Measurements from ENCODE around the gene MAPT.

MAPT gene

DNA sequence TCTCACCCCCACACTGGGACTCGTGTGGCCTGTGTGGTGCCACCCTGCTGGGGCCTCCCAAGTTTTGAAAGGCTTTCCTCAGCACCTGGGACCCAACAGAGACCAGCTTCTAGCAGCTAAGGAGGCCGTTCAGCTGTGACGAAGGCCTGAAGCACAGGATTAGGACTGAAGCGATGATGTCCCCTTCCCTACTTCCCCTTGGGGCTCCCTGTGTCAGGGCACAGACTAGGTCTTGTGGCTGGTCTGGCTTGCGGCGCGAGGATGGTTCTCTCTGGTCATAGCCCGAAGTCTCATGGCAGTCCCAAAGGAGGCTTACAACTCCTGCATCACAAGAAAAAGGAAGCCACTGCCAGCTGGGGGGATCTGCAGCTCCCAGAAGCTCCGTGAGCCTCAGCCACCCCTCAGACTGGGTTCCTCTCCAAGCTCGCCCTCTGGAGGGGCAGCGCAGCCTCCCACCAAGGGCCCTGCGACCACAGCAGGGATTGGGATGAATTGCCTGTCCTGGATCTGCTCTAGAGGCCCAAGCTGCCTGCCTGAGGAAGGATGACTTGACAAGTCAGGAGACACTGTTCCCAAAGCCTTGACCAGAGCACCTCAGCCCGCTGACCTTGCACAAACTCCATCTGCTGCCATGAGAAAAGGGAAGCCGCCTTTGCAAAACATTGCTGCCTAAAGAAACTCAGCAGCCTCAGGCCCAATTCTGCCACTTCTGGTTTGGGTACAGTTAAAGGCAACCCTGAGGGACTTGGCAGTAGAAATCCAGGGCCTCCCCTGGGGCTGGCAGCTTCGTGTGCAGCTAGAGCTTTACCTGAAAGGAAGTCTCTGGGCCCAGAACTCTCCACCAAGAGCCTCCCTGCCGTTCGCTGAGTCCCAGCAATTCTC lies 132.1 kb downstream of the MAPT start:
- no peak for DNase-seq (ENCODE audit: low read depth in 1 of 2, low spot score in 1 of 2)

DNA sequence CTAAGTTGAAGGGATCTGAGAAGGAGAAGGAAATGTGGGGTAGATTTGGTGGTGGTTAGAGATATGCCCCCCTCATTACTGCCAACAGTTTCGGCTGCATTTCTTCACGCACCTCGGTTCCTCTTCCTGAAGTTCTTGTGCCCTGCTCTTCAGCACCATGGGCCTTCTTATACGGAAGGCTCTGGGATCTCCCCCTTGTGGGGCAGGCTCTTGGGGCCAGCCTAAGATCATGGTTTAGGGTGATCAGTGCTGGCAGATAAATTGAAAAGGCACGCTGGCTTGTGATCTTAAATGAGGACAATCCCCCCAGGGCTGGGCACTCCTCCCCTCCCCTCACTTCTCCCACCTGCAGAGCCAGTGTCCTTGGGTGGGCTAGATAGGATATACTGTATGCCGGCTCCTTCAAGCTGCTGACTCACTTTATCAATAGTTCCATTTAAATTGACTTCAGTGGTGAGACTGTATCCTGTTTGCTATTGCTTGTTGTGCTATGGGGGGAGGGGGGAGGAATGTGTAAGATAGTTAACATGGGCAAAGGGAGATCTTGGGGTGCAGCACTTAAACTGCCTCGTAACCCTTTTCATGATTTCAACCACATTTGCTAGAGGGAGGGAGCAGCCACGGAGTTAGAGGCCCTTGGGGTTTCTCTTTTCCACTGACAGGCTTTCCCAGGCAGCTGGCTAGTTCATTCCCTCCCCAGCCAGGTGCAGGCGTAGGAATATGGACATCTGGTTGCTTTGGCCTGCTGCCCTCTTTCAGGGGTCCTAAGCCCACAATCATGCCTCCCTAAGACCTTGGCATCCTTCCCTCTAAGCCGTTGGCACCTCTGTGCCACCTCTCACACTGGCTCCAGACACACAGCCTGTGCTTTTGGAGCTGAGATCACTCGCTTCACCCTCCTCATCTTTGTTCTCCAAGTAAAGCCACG lies 133.0 kb downstream of the MAPT start:
- no peak for DNase-seq (ENCODE audit: low read depth in 1 of 2, low spot score in 1 of 2)

DNA sequence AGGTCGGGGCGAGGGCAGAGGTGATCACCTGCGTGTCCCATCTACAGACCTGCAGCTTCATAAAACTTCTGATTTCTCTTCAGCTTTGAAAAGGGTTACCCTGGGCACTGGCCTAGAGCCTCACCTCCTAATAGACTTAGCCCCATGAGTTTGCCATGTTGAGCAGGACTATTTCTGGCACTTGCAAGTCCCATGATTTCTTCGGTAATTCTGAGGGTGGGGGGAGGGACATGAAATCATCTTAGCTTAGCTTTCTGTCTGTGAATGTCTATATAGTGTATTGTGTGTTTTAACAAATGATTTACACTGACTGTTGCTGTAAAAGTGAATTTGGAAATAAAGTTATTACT lies 133.6 kb downstream of the MAPT start:
- no peak for DNase-seq (ENCODE audit: low read depth in 1 of 2, low spot score in 1 of 2)

DNA sequence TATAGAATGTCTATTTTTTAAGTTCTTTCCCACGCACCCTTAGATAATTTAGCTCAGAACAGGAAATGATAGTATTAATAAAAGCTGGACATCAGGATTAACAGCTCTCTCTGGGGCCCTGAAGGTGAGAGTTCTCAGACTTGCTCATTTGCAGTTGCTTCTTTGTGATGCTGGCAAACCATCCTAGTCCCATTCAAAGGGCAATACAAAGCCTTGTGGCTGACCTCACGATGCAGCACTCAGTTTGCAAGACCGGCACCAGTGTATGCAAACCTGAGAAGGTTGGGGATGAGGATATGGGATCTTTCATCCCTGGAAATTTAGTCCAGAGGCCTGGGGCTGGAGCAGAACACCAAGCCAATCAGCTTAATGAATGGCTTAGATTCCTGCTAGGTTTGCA lies 134.0 kb downstream of the MAPT start:
- no peak for DNase-seq (ENCODE audit: low read depth in 1 of 2, low spot score in 1 of 2)

DNA sequence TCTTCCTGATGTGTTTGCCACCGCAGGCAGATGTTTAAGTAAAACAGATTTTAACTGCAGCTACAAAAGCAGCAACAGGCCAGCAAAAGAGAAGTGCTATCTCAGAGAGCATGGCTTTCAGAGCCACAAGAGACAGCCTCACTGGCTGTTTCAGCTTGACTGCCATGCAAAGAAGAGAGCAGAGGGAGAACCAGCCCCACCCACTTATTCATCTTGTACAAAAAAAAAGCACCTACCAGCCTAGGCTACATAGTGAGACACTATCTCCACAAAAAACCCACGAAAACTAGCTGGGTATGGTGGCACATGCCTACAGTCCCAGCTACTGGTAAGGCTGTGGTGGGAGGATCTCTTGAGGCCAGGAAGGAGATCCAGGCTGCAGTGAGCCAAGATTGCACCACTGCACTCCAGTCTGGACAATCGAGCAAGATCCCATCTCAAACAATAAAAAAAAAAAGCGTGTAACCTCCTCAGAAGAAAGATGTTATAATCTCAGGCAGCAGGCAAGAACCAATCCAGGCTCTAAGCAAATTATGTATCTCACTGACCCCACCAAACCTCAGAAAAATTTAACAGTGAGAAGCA lies 134.7 kb downstream of the MAPT start:
- DNase-seq (ENCODE audit: low read depth in 1 of 2, low spot score in 1 of 2), result no peak

DNA sequence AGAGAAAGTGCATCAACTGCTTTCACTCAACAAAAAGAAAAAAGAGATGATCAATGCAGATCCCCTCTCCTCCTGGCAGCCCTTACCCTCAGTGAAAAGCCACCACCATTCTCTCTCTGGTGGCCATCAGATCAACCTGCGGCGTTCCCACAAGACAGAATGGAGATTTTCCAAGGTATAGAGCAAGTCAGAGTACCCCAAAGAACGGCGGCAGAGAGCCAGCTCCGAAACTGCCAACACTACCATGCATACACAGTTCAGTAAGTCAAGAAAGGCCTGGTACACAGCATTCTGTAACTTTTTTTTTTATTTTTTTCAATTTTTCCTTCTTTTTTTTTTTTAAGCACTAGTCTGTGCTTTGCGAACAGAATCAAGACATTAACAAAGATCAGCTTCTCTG lies 135.3 kb downstream of the MAPT start:
- no peak for DNase-seq (ENCODE audit: low read depth in 1 of 2, low spot score in 1 of 2)

DNA sequence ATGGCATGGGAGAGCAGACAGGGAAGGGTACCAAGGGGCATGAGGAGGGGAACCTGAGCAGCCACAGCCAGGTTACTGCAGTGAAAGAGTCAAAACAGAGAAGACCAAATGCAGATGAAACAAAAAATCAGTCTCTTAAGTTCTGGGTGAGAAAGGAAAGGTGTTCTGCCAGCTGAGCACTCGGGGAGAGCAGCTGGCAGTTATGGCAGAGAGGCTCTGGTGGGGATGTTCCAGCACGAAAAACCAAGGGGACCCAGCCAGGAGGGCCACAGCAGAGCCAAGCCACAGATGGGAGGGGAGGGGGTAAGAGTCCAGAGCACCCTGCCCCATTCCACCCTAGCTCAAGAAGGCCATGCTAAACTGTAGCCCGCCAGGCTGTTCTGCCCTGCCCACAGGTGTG lies 136.4 kb downstream of the MAPT start:
- DNase-seq (ENCODE audit: low read depth in 1 of 2, low spot score in 1 of 2), result no peak

DNA sequence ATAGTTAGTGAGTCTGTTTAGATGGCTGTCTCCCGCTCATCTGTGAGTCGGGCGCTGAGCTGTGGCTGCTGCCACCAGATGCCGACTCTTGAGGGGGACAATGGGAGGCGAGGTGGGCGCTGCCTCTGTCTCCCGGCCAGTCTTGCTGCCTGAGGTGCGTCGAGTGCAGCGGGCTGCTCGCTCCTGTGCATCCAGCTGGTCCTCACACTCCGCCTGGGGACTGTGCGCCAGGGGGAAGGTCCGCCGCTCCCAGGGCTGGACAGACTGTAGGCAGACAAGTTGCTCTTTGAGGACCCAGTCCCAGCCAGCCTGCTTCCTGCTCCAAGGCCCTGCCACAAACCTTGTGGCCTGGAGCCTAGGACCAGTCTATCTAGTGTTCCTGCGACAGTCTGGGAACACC lies 137.1 kb downstream of the MAPT start:
- DNase-seq (ENCODE audit: low read depth in 1 of 2, low spot score in 1 of 2), result no peak

DNA sequence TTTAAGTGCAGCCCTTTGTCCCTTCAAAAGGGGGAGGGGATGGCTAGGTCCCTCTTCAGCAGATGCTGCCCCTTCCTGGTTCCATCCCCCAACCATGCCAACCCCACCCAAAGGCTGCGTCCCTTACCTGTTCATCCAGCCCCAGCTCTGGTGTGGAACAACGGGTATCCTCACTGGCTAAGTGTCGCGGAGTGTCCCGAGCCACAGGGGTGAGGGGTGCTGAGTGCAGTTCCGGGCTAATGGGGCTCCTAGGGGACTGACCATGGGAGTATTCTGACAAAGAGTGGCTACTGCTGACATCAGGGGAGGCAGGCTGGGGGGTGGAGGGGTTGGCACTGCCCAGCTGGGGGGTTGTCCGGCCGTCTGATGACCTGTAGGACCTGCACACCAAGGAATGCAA lies 137.6 kb downstream of the MAPT start:
- no peak for DNase-seq (ENCODE audit: low read depth in 1 of 2, low spot score in 1 of 2)

DNA sequence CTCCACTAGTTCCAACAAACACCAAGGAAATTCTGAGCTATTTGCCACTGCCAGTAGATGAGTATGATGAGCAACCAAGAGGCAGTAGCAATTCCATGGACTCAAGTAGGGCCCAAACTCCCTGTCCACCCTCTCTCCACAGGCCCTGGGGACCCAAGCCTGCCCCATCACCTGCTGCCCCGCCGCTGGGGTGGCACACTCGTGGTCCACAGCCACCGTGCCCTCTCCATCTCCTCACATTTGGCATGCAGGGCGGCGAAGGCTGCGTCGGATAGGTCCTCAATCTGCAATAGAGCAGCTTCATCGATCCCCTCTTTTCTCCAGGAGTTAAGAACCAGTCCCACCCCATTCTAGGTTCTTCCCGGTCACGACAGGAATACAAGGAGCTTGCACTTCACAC lies 138.6 kb downstream of the MAPT start:
- no peak for DNase-seq (ENCODE audit: low read depth in 1 of 2, low spot score in 1 of 2)

DNA sequence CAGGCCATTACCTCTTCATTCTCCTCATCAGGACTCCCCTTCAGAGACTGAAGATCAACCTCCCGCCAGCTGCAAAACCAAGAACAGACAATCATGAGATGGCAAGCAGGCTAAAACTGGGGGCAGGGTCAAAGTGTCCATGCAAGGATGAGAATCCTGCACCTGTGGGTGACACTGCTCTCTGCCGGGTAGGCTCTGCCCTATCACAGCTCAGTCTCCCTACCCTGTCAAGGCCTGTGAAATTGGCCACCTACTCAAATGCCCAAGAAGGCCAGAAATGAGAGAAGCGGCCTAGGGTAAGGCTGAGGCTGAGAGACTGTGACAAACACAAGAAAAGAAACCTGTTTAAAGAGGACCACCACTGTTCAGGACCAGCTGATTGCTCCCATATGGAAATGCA lies 139.0 kb downstream of the MAPT start:
- DNase-seq (ENCODE audit: low read depth in 1 of 2, low spot score in 1 of 2), result no peak

DNA sequence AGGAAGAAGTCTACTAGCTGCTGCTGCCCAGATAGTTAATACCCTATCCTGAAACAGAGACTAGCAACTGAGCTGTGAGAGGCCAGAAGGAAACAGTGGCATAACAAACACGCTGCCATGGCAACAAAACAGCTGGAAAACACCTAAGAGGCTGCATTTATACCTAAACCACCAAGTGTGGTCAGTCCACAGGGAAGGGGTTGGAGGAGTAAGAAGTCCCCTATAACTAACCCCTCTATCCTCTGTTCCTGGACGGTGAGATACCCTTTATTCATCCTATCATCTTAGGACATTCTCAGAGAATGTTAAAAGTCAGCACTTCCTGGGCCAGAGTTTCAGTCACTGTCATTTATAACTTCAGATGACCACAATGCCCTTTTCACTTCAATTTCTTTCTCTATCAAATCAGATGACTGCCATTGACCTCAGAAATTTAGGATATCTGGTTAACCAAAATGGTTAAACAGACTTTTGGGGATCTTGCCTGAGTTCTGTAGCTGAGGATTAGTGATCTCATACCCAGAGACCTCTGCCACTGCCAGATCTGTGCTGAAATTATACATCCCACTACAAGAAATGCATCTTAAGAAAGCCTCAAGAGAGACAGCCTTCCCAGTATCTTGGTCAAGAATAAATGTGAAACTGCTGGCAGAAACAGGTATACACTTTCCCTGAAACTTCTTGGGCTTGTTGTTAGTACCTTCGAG lies 140.9 kb downstream of the MAPT start:
- DNase-seq (ENCODE audit: low read depth in 1 of 2, low spot score in 1 of 2), result no peak

DNA sequence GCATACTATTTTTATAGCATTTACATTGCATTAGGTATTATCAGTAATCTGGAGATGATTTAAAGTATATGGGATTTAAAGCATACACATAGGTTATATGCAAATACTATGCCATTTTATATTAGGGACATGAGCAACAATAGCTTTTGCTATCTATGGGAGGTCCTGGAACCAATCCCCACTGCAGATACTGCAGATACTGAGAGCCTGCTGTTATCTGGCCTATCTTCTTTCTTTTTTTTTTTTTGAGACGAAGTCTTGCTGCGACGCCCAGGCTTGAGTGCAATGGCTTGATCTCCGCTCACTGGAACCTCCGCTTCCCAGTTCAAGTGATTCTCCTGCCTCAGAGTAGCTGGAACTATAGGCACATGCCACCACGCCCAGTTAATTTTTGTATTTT lies 142.1 kb downstream of the MAPT start:
- no peak for DNase-seq (ENCODE audit: low read depth in 1 of 2, low spot score in 1 of 2)

DNA sequence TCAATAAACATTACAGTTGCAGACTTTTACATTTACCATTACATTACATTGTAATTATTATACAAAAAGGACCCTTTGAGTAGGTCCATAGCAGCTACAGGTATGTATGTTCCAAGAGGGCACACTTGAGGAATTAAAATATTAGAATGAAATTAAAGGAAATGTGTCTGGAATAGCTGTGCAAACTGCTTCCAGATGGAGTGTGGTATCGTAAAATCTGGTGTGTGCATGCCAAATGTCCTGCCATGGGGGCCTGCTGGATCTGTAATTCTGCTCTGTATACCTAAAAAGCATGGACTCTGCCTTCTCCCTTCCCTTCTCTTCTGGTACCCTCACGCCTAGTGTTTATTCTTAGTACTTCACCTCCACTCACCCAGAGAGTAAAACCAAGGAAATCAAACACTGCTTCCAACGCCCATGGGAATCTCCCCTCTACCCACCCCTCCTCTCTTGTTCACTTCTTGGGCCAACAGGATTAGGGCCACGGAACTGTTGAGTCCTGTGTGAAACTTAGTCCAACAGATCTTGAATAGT lies 143.4 kb downstream of the MAPT start:
- no peak for DNase-seq (ENCODE audit: low read depth in 1 of 2, low spot score in 1 of 2)

DNA sequence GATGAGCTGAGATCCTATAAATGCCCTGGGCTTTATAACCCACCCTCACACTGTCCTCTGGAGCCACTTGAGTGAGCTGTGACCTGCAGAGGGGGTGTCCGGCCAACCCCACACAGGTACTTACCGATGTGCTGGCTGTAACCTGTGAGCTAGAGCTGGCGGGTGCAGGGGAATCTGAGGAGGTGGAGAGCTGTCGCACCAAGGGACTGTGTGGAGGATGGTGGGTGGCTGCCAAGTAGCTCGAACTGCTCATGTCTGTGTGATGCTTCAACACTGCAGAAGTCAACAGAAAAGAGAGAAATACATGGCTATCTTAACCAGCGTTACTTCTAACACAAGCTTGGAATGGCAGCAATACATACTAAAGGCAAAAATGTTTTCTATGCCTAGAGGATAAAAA lies 144.1 kb downstream of the MAPT start:
- DNase-seq (ENCODE audit: low read depth in 1 of 2, low spot score in 1 of 2), result no peak

DNA sequence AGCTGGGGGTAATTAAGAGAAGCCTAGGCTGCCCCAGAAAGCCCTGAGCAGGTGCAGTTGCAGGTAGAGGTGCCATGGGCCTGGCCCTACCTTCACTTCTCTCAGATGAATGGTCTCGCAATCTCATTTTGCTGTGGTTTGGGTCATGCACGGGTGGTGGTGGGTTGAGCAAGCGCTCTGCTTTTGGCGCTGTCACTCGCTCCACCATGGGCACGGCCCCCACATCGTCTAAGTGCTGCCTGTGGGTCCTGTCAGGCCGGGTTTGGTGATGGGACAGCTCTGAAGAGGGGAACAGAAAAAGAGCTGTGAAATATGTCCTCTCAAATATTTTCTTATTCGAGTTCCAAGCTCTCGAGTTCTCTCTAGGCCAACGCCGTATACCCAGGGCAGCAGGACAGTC lies 144.6 kb downstream of the MAPT start:
- DNase-seq (ENCODE audit: low read depth in 1 of 2, low spot score in 1 of 2), result no peak

DNA sequence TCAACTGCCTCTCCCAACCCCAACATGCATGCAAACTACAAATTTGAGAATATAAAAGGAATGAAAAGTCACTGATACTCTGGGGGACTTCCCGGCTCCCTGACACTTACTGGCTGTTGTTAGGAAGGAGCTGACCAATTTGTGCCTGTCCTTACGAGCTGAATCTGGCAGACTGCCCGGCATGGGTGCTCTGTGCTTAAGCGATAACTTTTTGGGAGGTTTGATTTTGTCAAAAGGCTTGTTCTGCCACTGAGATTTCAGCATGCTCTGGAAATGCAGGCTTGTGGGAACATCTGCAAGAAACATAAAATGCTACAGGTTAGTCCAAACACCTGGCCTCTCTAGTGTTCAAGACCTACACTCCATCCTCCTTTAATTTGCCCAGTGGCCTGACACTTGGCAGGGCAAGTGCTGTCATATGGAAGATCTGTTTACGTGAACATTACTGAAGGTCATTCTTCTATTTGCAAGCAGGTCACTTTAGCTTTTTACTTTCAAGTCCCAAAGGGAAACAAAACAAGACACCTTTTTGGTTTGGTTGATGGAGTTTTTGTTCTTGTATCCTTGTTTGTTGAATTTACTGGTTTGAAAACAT lies 145.3 kb downstream of the MAPT start:
- no peak for DNase-seq (ENCODE audit: low read depth in 1 of 2, low spot score in 1 of 2)

DNA sequence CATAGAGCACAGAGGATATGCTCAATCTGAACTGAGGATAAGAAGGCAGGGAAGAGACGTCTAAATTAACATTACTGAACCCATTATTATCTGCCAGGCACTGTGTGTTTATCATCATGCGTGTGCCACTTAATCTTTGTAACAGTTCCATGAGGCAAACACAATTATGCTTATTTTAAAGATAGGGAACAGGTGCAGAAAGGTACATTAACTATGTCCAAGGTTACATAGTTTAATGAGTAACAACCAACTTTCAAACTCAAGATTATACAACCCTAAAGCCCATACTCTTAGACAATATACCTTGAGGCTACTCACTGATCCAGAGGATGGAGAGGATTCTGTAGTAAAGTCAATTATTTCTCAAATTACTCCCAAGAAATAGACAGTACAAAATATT lies 147.9 kb downstream of the MAPT start:
- no peak for DNase-seq (ENCODE audit: low read depth in 1 of 2, low spot score in 1 of 2)

DNA sequence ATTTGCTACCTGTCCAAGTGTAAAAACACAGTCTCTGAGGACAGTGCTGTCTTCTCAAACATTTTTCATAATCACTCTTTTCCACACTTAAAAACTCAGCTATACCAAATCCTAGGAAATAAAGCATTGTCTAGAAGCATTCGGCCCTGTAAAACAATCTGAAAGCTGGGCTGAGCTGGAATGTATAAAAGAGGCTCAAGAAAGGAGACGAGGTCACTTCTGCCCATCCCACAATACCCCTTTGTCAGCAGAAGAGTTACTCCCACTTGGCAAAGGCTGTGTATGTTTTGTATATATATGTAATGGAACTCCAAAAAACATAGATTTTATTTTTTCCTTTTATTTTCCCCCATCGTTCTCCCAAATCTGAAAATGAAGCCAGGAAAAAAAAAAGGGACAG lies 148.6 kb downstream of the MAPT start:
- no peak for DNase-seq (ENCODE audit: low read depth in 1 of 2, low spot score in 1 of 2)

DNA sequence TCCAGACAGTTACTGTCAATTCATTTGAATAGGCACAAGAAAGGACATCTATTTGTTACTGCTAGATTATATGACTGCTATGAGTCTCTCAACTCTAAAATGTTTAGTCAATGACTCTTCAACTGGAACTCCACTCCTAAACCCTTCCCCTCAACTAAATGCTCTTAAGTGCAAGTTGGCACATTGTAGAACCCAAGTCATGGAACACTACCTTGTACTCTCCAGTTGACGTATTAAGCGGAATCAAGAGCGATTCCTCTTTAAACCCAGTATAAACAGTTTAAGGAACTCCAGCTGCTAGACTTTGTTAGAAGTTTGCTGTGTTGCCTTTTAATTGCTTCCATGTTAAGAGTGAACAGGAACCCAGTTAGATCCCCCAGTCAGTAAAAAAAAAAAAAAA lies 149.3 kb downstream of the MAPT start:
- no peak for DNase-seq (ENCODE audit: low read depth in 1 of 2, low spot score in 1 of 2)

Data from stimulated activated CD4-positive, alpha-beta T cell treated with anti-CD3 and anti-CD28 coated beads, Interleukin-15, amount 100 ng/mL, for 1 hour (primary cell).